Dedifferentiated amniotic fluid mesenchymal stem cell (primary cell): ENCODE measurements around the gene KRTAP9-1.
"Not testable (repeated sequence)": the region's sequence is repeated elsewhere in the genome, so short reads cannot be mapped to it uniquely, and the experiment has no call there.

Experiments used
- DNase-seq: peaks from one replicate; pipeline ENCODE4 v3.0.0-alpha.2; 2016; ENCODE audit errors: extremely low spot score

The KRTAP9-1 gene, protein sequence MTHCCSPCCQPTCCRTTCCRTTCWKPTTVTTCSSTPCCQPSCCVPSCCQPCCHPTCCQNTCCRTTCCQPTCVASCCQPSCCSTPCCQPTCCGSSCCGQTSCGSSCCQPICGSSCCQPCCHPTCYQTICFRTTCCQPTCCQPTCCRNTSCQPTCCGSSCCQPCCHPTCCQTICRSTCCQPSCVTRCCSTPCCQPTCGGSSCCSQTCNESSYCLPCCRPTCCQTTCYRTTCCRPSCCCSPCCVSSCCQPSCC

DNA sequence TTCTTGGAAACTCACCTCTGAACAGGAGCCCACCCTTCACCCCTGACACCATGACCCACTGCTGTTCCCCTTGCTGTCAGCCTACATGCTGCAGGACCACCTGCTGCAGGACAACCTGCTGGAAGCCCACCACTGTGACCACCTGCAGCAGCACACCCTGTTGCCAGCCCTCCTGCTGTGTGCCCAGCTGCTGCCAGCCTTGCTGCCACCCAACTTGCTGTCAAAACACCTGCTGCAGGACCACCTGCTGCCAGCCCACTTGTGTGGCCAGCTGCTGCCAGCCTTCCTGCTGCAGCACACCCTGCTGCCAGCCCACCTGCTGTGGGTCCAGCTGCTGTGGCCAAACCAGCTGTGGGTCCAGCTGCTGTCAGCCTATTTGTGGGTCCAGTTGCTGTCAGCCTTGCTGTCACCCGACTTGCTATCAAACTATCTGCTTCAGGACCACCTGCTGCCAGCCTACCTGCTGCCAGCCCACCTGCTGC lies at the start of gene KRTAP9-1:
Gene KRTAP9-1, plus strand, starts transcription at position 51 of the 482 bp plus-strand sequence. Its CDS starts 0 bp downstream, at position 51.
- not testable (repeated sequence) for DNase-seq

DNA sequence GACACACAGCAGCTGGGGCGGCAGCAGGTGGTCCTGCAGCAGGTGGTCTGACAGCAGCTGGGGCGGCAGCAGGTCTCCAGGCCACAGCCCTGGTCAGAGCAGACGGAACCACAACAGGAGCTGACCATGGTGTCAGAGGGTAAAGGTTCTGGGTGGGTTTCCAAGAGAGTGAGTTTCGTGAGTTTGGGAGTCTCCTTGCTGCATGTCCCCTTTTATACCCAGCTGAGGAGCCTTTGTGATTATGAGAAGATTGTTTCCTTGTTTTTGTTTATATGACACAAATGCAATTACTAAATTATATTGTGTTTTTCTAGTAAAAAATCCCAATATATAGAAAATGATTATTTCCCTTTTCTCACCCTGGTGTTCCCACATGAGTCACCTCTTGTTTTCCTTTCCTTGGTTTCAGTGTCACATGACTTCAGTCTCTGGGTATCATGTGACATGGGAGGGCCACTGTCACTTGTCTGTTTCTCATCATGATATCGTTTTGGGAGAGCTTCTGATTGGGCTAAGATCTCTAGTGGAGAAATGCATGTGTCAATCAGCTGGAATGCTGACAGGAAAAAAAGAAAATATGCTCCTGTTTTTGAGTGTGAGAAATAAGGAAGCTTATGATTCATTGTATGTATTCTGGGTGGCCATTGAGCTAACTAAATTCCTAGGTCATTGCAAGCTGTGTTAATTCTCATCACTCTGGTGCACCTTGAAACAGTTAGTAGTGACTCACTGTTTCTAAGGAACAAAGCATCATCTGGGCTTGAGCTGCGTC lies 49.1 kb upstream of the KRTAP9-1 start, which contains the start of gene KRTAP4-6:
Gene KRTAP4-6, minus strand, starts transcription at position 185 of the 772 bp plus-strand sequence. Its CDS starts 57 bp downstream, at position 128.
- no peak for DNase-seq

DNA sequence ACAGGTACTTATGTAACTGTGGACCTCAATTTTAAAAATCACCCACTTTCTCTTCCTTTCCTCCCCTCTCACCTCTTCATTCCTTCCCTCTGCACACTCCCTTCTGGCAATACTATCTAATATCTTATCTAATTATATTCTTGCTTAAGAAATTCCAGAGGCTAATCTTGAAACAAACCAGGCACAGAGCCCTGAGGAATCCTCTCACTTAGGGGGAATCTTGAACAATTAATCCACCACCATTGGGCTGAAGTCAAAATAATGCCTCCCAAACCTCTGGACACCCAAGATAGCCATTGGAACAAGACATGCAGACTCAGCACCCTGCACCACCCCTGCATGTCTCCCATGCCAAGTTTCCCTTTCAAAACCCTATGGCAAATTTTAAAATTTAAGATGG lies 48.3 kb upstream of the KRTAP9-1 start:
- no peak for DNase-seq

DNA sequence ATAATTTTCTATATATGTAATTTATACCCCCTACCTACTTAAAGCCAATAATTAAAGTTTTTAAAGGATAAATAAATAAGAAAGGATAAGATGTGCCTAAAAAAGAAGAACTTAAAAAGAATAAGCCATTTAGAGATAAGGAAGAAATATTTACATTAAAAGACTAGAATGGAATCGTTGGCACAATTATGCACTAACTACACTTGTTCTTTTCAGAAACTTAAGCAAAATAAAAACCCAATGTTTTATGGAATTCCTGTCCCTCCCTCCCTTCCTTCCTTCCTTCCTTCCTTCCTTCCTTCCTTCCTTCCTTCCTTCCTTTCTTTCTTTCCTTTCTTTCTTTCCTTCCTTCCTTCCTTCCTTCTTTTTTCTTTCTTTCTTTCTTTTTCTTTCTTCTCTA lies 44.8 kb upstream of the KRTAP9-1 start:
- no peak for DNase-seq

DNA sequence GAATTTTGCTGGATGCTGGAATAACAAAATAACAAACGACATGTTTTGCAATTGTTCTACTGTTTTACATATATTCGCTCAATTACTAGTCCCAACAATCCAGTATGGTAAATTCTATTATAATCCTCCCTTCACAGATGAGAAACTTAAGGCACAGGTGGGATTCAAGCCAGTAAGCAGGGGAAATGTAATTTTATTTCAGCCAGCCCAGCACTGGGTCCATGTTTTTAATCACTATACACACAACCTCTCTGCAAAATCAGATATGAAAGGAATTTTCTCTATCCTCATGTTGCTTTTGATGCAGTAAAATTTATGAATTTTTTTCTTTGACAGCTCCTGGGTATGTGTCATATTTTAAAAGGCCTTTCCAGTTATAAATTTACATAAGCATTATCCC lies 44.4 kb upstream of the KRTAP9-1 start:
- DNase-seq = no peak

DNA sequence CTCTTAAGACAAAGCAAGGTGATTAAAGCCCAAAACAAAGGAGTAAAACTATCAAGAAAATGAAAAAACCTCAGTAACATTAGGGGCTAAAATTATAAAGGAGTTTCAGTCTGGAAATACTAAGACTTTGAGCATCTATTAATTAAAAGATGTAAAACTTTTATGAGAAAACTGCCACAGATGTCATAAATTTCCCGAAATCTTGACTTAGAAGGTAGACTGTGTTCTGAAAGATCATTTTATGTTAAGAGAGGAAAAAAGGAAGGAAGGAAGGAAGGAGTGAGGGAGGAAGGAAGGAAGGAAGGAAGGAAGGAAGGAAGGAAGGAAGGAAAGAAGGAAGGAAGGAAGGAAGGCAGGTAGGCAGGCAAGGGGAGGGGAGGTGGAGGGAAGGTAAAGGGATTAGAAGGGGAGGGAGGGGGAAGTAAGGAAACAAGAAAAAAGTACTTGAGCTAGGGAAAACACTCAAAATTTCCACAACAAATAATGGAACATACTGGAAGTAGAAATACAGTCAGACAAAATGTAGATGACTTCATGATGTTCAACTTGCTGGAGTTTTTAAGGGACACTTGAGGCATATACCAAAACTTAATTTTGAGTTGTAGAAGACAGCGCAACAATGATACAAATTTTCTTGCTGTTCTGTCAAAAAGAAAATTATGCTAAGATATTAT lies 42.0 kb upstream of the KRTAP9-1 start:
- no peak for DNase-seq

DNA sequence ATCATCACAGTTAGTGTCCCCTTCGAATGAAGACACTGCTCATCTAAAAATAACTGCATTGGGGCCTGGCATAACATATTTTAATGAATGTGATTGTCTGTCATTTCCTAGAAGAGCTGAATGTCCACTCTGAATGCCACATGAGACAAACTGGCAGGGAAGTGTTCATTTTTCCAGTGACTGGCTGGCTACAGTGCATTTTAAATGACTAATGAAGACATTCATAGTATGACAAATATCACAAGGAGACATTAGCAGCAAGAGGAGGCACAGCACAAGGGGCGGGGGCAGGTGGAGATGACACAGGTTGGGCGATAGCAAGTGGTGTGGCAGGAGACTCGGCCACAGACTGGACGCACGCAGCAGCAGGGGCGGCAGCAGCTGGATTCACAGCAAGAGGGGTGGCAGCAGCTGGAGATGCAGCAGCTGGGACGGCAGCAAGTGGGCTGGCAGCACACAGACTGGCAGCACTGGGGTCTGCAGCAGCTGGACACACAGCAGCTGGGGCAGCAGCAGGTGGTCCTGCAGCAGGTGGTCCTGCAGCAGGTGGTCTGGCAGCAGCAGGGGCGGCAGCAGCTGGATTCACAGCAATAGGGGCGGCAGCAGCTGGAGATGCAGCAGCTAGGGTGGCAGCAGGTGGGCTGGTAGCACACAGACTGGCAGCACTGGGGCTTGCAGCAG lies 40.6 kb upstream of the KRTAP9-1 start:
- not testable (repeated sequence) for DNase-seq

DNA sequence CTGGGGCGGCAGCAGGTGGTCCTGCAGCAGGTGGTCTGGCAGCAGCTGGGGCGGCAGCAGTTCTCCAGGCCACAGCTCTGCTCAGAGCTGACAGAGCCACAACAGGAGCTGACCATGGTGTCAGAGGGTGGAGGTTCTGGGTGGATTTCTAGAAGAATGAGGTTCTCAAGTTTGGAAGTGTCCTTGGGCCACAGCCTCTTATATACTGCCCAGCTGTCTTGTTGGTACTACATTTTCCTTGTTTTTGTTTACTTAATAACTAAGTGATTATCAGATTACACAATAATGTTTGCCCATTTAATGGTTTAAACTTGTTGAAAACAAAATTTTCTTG lies 40.1 kb upstream of the KRTAP9-1 start, which contains the start of gene KRTAP4-5:
Gene KRTAP4-5, minus strand, starts transcription at position 174 of the 334 bp plus-strand sequence. Its CDS starts 58 bp downstream, at position 116.
- no peak for DNase-seq

DNA sequence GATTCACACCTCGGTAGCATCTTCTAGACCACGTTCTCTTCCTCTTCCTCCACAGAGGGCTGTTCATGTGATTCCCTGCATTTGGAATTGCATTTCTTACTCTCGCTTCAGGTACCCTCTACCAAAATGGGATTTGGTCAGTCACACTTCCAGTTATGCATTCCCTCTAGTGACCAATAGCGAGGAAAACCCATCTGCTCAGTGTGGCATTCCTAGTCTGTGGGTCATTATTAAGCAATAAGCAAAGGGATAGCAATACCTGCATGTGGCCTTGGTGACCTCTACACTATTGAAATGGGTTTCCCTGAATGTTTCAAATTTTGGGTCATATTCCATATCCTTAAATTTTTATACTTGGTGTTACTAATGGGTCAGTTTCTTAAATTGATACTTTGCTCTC lies 39.7 kb upstream of the KRTAP9-1 start:
- DNase-seq = no peak

DNA sequence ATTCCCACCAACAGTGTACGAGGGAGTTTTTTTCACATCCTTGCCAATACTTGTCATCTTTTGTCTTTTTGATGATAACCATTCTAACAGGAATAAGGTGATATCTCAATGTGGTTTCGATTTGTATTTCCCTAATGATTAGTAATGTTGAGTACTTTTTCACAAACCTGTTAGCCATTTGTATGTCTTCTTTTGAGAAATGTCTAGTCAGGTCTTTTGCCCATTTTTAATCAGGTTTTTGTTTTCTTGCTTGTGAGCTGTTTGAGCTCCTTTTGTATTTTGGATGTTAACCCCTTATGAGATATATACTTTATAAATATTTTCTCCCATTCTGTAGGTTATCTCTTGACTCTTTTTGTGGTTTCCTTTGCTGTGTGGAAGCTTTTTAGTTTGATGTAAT lies 38.2 kb upstream of the KRTAP9-1 start:
- no peak for DNase-seq

DNA sequence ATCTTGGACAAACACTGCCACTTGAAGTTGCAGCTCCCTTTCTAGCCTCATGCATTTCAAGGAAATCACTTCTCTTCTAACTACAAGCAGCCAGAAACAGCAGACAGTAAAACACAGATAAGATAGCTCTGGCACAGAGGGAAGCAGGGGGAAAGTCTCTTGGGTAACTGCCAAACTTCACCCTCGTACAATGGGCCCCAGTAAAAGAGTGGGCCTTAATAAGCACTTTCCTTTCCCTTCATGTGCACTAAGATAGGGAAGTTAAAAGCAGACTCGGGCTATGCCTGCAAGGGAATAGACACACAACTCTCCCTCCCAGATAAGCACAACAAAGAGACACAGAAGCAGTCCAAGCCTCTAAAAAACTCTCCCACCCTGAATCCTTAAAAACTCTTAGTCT lies 35.8 kb upstream of the KRTAP9-1 start:
- DNase-seq = no peak

DNA sequence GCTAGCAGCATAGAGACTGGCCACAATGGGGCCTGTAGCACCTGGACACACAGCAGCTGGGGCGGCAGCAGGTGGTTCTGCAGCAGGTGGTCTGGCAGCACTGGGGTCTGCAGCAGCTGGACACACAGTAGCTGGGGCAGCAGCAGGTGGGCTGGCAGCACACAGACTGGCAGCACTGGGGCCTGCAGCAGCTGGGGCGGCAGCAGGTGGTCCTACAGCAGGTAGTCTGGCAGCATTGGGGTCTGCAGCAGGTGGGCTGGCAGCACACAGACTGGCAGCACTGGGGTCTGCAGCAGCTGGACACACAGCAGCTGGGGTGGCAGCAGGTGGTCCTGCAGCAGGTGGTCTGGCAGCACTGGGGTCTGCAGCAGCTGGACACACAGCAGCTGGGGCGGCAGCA lies 29.5 kb upstream of the KRTAP9-1 start:
- DNase-seq = not testable (repeated sequence)

DNA sequence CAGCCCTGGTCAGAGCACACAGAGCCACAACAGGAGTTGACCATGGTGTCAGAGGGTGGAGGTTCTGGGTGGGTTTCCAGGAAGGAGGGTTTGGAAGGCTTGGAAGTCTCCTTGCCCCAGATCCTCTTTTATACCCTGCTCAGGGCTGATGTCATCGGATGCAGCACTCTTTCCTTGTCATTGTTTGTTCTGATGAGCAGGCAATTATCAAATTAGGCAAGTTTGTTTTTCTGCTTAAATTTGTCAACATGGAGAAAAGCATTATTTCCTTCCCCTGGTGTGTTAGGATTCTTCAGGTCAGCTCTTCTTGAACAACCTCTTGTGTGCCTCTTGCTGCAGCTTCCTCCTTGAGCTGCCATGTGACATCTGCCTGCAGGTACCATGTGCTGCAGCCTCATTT lies 29.0 kb upstream of the KRTAP9-1 start, which contains the start of gene KRTAP4-4:
Gene KRTAP4-4, minus strand, starts transcription at position 101 of the 400 bp plus-strand sequence. Its CDS starts 57 bp downstream, at position 44.
- no peak for DNase-seq

DNA sequence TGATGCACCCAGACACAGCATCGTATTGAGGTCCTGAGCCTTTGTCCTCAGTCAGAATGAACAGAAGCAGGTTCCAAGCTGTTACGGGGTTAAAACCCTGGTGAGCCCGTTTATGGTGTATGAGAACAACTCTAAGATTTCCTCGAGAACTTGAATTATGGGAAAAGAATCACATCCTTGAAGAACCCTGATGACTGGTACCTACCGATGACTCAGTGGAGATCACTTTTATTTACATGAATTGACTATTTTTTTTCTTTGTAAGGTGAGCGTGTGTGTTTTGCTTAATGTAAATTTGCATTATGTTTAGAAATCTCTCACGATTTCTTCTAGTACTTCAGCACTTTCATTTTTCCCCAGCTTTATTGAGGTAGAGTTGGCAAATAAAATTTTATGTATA lies 25.9 kb upstream of the KRTAP9-1 start:
- DNase-seq = no peak

DNA sequence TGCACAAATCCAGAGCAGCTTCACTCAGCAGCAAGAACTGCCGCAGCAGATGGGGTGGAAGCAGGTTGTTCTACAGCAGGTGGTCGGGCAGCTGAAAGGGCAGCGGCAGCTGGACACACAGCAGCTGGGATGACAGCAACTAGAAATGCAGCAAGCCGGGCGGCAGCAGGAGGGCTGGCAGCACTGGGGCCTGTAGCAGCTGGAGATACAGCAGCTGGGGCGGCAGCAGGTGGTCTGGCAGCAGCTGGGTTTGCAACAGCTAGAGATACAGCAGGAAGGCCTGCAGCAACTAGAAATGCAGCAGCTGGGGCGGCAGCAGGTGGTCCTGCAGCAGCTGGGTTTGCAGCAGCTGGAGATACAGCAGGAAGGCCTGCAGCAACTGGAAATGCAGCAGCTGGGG lies 22.1 kb upstream of the KRTAP9-1 start:
- DNase-seq = no peak

DNA sequence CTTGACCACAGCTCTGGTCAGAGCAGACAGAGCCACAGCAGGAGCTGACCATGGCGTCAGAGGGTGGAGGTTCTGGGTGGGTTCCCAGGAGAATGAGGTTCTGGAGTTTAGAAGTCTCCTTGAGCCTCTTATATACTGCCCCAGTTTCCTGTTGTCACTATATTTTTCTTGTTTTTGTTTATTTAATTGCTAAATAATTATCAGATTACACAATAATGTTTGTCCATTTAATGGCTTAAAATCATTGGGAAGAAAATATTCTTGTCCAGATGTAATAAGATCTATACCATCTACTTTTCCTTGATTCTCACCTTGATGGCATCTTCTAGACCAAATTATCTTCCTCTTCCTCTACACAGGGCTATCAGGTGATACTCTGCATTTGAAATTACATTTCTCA lies 21.6 kb upstream of the KRTAP9-1 start, which contains the start of gene KRTAP4-3:
Gene KRTAP4-3, minus strand, starts transcription at position 101 of the 400 bp plus-strand sequence. Its CDS starts 49 bp downstream, at position 52.
- DNase-seq = no peak

DNA sequence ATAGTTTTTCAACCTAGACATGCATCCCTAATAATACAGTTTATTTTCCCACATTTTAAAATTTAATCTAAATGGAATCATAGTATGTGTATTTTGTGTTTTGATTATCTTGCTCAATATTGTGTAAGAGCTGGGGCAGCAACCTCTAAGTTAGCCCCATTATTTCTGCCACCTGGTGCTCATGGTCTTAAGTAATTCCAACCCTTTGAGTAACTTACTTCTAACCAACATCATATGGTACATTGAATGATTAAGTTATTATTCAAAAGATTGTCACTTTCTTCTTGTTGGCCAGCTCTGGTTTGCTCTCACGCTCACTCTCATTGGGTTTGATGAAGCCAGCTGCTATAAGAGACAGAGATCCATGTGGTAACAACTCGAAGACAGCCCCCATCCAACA lies 17.8 kb upstream of the KRTAP9-1 start:
- DNase-seq = no peak

DNA sequence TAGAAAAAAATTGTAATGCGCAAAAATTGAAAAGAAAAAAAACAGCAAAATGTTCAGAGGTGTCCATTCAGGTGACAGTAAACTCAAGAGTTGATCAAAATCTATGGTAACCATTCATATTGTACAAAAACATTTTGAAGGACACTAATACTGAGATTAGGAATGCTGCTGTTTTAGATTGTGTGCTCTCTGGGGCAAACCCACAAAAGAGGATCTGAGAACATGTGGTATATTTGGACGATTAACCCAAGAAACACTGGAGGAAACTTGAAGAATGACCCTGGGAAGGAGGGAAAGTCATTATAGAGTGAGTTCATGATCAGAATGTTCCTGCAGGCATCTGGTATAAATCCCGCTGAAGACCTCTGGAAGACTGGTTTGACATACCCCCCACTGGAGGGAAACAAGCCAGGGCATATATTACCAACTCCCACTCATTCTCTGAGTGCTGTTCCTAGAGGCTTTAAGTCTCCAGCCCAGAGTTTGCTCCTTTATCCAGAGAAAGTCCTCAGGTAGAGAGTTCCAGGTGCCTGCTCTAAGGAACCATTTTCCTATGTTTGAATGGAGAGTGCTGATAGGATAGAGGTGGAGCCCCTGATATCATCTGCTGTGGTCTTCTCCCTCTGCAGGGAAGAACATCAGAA lies 12.8 kb upstream of the KRTAP9-1 start:
- no peak for DNase-seq

DNA sequence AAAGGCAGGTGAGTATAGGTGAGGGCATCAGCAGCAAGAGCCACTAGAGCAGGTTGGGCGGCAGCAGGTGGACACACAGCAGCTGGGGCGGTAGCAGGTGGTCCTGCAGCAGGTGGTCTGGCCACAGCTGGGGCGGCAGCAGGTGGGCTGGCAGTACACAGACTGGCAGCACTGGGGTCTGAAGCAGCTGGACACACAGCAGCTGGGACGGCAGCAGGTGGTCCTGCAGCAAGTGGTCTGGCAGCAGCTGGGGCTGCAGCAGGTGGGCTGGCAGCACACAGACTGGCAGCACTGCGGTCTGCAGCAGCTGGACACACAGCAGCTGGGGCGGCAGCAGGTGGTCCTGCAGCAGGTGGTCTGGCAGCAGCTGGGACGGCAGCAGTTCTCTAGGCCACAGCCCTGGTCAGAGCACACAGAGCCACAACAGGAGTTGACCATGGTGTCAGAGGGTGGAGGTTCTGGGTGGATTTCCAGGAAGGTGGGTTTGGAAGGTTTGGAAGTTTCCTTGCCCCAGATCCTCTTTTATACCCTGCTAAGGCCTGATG lies 11.9 kb upstream of the KRTAP9-1 start, which contains the start of gene KRTAP4-2:
Gene KRTAP4-2, minus strand, starts transcription at position 495 of the 545 bp plus-strand sequence. Its CDS starts 57 bp downstream, at position 438.
- no peak for DNase-seq

DNA sequence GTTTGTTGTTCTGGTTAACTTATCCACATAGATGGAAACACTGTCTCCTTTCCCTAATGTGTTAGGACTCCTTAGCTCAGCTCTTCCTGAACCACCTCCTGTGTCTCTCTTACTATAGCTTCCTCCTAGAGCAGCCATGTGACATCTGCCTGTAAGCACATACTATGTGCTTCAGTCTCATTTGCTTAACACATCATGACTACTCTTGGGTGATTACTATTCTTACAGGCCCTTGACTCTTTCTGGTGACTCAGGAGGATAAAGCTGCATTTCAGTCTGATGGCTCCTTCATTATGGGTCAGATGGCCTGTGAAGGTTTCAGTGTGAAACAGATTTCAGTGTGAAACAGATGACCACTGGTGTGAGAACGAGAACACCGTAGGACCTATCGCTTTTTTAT lies 11.3 kb upstream of the KRTAP9-1 start:
- no peak for DNase-seq
